PC-9 (cell line): ENCODE results near the gene MIDN. TPM values are rescaled to one million over a fixed set of nuclear protein-coding genes. Genes with fewer than 3 reads are reported as not detected.

Experiments used
- BruUV-seq: library from RNA; stranded (reverse); fragments of 400-500 nt; replicated peaks from 2 replicates; lab custom pipeline; 2021; lab: Mats Ljungman, UMichigan
- CTCF ChIA-PET: fragments of 300-600 bp; sonication (Branson Sonifier 250); formaldehyde crosslinking; loops from one replicate; lab custom pipeline; 2022; ENCODE audit warnings: antibody characterized with exemption; lab: Charles Lee
- POLR2A ChIA-PET: fragments of 300-600 bp; sonication (Branson Sonifier 250); formaldehyde crosslinking; loops from one replicate; lab custom pipeline; 2022; ENCODE audit warnings: antibody characterized with exemption; ENCODE audit not compliant: unreplicated experiment; lab: Charles Lee
- DNase-seq, 2 experiments: peaks; one replicate each; pipeline versions ENCODE4 v3.0.0 to v3.0.0-alpha.2; 2015 to 2022; ENCODE audit warnings: mixed read lengths in 1 of 2
- H2AFZ ChIP-seq: fragments of 200-600 bp; sonication (generic); 2 replicates; pipeline ENCODE4 v1.8.1; 2017; ENCODE audit warnings: antibody characterized with exemption
- H3F3A ChIP-seq: fragments of 200-600 bp; sonication (generic); 2 replicates; pipeline ENCODE4 v1.8.1; 2017; ENCODE audit warnings: antibody characterized with exemption, mild to moderate bottlenecking, low read depth; ENCODE audit not compliant: insufficient read depth
- H3K27ac ChIP-seq: fragments of 200-600 bp; sonication (generic); 2 replicates; pipeline ENCODE4 v1.6.1; 2016; ENCODE audit warnings: mixed run types
- H3K27me3 ChIP-seq: fragments of 200-600 bp; sonication (generic); 2 replicates; pipeline ENCODE4 v1.6.1; 2016; ENCODE audit warnings: low read depth, mixed run types; ENCODE audit not compliant: insufficient read depth
- H3K36me3 ChIP-seq: fragments of 200-600 bp; sonication (generic); 2 replicates; pipeline ENCODE4 v1.6.1; 2016; ENCODE audit warnings: low read depth, mixed run types
- H3K4me1 ChIP-seq: fragments of 200-600 bp; sonication (generic); replicated peaks from 2 replicates; pipeline ENCODE4 v1.6.1; 2016; ENCODE audit warnings: mixed run types; ENCODE audit not compliant: insufficient read depth
- H3K4me2 ChIP-seq: fragments of 200-600 bp; sonication (generic); 2 replicates; pipeline ENCODE4 v1.6.1; 2017; ENCODE audit warnings: mixed run types
- H3K4me3 ChIP-seq: fragments of 200-600 bp; sonication (generic); 2 replicates; pipeline ENCODE4 v1.6.1; 2016; ENCODE audit warnings: mixed run types
- H3K79me2 ChIP-seq: fragments of 200-600 bp; sonication (generic); 2 replicates; pipeline ENCODE4 v1.6.1; 2017; ENCODE audit warnings: low read depth, mixed run types
- H3K9me2 ChIP-seq: fragments of 200-600 bp; sonication (generic); 2 replicates; pipeline ENCODE4 v1.8.1; 2017; ENCODE audit warnings: mild to moderate bottlenecking; ENCODE audit not compliant: insufficient read depth
- H3K9me3 ChIP-seq: fragments of 200-600 bp; sonication (generic); 2 replicates; pipeline ENCODE4 v1.8.1; 2016; ENCODE audit warnings: low read depth; ENCODE audit not compliant: insufficient read depth
- H4K20me1 ChIP-seq: fragments of 200-600 bp; sonication (generic); 2 replicates; pipeline ENCODE4 v1.8.1; 2017; ENCODE audit not compliant: insufficient read depth
- EZH2 ChIP-seq: fragments of 200-600 bp; sonication (generic); IDR thresholded peaks from 2 replicates; pipeline ENCODE4 v1.8.0; 2017; ENCODE audit warnings: antibody characterized with exemption, low read depth
- intact Hi-C: fragments of 100-400 bp; cut with micrococcal nuclease; formaldehyde crosslinking; loops from one replicate; pipeline ENCODE4 v1.10.0; 2022; ENCODE audit not compliant: unreplicated experiment
- total RNA-seq: library from RNA; stranded (reverse); gene quantifications from 2 replicates; pipeline ENCODE4 v1.2.3, GENCODE V29; 2021
- TF ChIP-seq, protein P1 (sequence below): fragments of 200-600 bp; sonication (generic); conservative IDR thresholded peaks from 2 replicates; pipeline ENCODE4 v1.6.1; 2017; ENCODE audit warnings: mixed run types, antibody characterized with exemption, mild to moderate bottlenecking, moderate library complexity

Gene MIDN
- total RNA-seq, 1 experiment from 2014 or later: 61.4 TPM

DNA sequence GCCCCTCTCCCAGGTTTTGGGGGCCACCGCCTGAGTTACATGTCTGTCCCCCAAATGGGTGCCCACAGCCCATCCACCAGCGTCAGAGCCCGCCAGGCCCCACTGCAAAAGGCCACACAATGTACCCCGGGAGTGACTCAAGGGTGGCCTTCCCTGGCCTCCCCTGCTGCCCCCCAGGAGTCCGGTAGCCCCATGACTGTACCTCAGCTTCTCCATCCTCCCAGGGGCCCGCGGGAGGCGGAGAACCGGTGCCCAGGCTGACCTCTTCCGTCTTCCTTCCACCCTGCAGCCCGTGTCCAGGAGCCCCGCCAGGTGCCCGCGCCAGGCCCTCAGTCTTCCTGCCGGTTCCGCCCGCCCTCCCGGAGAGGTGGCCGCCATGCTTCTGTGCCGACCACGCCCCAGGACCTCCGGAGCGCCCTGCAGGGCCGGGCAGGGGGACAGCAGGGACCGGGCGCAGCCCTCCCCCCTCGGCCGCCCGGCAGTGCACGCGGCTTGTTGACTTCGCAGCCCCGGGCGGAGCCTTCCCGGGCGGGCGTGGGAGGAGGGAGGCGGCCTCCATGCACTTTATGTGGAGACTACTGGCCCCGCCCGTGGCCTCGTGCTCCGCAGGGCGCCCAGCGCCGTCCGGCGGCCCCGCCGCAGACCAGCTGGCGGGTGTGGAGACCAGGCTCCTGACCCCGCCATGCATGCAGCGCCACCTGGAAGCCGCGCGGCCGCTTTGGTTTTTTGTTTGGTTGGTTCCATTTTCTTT lies 20.9 kb upstream of the MIDN start:
- Histone ChIP-seq H3K36me3 (no peaks in the 10 kb centered on the region), H3K4me3 (no peak overlapping the region), H3K4me1 (0 out of 2 replicates have a peak, but pooled peaks cover 6% of the 10 kb centered on the region), H3K4me2 (no peak overlapping the region), H3K27ac (no peak overlapping the region), H3K79me2 (no peaks in the 10 kb centered on the region), H3K27me3 (no peaks in the 10 kb centered on the region), H3F3A (peaks cover 6% of the 10 kb centered on the region), H3K9me2 (no peaks in the 10 kb centered on the region), H3K9me3 (no peaks in the 10 kb centered on the region), H4K20me1 (peaks cover 7% of the 10 kb centered on the region; the same call in 1 of the 2 replicates), H2AFZ (no peak overlapping the region)
- intact Hi-C loops: no loop called here
- CTCF ChIA-PET: no interaction called here
- BruUV-seq: no TSS peak
- TF ChIP-seq EZH2: no peak
- TF ChIP-seq, protein P1, sequence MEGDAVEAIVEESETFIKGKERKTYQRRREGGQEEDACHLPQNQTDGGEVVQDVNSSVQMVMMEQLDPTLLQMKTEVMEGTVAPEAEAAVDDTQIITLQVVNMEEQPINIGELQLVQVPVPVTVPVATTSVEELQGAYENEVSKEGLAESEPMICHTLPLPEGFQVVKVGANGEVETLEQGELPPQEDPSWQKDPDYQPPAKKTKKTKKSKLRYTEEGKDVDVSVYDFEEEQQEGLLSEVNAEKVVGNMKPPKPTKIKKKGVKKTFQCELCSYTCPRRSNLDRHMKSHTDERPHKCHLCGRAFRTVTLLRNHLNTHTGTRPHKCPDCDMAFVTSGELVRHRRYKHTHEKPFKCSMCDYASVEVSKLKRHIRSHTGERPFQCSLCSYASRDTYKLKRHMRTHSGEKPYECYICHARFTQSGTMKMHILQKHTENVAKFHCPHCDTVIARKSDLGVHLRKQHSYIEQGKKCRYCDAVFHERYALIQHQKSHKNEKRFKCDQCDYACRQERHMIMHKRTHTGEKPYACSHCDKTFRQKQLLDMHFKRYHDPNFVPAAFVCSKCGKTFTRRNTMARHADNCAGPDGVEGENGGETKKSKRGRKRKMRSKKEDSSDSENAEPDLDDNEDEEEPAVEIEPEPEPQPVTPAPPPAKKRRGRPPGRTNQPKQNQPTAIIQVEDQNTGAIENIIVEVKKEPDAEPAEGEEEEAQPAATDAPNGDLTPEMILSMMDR: no peak
- DNase-seq: no peak
- POLR2A ChIA-PET: no interaction called here

DNA sequence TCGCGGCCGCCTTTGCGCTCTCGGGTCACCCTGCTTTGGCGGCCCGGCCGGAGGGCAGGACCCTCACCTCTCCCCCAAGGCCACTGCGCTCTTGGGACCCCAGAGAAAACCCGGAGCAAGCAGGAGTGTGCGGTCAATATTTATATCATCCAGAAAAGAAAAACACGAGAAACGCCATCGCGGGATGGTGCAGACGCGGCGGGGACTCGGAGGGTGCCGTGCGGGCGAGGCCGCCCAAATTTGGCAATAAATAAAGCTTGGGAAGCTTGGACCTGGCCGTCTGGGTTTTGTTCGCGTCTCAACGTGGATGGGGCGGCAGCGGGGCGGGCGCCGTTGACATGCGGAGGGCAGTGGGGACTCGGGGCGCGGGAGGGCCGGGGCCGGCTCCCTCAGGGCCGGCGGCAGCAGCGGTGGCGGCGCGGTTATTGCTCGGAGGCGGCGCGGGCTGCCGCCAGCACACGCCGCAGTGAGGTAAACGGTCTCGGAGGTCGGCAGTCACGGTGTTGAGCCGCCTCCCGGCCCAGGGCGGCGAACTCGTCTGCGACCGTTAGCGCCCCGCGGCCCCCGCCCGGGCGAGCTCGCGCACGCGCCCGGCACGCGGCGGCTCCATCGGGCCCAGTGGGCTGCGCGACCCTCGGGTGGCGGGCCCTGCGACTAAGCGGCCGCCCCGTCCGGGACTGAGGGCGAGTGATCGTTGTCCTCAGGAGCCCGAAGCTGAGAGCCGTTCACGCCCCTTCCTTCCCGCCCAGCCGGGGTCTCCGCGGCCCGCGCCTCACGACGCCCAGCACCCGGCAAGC lies 20.0 kb upstream of the MIDN start:
- H3K27ac ChIP-seq: no peak overlapping the region
- no peaks in the 10 kb centered on the region for H3K27me3 ChIP-seq
- CTCF ChIA-PET: no interaction called here
- H3K4me3 ChIP-seq: no peak overlapping the region
- no peak for DNase-seq
- H2AFZ ChIP-seq: no peak overlapping the region
- no peaks in the 10 kb centered on the region for H4K20me1 ChIP-seq
- TF ChIP-seq, protein P1: no peak
- TF ChIP-seq EZH2: no peak
- no TSS peak for BruUV-seq
- H3K9me3 ChIP-seq: no peaks in the 10 kb centered on the region
- intact Hi-C loops: no loop called here
- H3K4me1 ChIP-seq: 0 out of 2 replicates have a peak, but pooled peaks cover 6% of the 10 kb centered on the region
- no peak overlapping the region for H3K4me2 ChIP-seq
- POLR2A ChIA-PET: no interaction called here
- no peaks in the 10 kb centered on the region for H3K36me3 ChIP-seq
- no peaks in the 10 kb centered on the region for H3K9me2 ChIP-seq
- peaks cover 9% of the 10 kb centered on the region for H3F3A ChIP-seq
- no peaks in the 10 kb centered on the region for H3K79me2 ChIP-seq

DNA sequence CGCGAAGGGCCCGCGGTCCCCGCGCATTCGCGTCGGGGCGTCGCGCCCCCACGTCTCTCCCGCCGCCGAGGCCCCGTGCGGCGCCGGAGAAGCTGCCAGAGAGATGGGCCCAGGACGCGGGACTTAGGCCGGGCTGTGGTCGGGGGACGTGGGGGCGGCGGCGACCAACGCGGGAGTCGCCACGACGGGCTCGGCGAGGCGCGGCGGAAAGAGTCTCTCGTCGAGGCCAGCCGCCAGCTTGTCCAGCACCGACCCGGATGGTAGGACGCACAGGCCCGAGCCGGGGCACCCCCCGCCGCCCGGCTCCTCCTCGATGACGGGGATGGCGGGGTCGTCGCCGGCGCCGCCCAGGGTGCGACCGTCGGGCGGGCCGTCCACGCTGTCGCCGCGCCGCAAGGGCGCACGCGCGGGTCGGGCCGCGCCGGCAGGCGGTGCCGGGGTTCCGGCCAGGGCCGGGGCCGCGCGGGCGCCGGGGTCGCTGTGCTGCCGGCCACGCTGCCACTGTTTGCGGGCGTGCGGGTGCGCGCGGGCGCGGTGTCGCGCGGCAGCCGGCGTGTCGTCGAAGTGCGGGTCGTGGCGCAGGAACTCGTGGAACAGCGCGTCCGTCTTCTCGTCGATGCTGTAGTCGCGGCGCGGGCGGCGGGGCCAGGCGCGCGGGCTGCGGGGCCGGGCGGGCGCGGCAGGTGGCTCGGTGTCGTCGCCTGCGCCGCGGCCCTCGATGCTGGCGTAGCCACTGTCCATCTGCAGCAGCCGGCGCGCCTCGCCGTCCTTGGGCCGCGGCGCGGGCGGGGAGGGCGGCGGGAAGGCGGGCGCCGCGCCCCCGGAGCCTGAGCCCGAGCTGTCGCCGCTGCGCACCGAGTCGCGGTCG lies 19.1 kb upstream of the MIDN start:
- no peaks in the 10 kb centered on the region for H3K9me2 ChIP-seq
- H3K27ac ChIP-seq: no peak overlapping the region
- no peak overlapping the region for H3K4me3 ChIP-seq
- peaks cover 9% of the 10 kb centered on the region for H3F3A ChIP-seq
- no peaks in the 10 kb centered on the region for H3K9me3 ChIP-seq
- no TSS peak for BruUV-seq
- CTCF ChIA-PET: no interaction called here
- TF ChIP-seq, protein P1: no peak
- no peak for TF ChIP-seq EZH2
- intact Hi-C loops: no loop called here
- 0 out of 2 replicates have a peak, but pooled peaks cover 6% of the 10 kb centered on the region for H3K4me1 ChIP-seq
- no peaks in the 10 kb centered on the region for H3K79me2 ChIP-seq
- POLR2A ChIA-PET: no interaction called here
- H3K4me2 ChIP-seq: no peak overlapping the region
- H4K20me1 ChIP-seq: no peaks in the 10 kb centered on the region
- H2AFZ ChIP-seq: no peak overlapping the region
- H3K36me3 ChIP-seq: no peaks in the 10 kb centered on the region
- DNase-seq: no peak
- H3K27me3 ChIP-seq: no peaks in the 10 kb centered on the region
